ENCODE results near the gene THUMPD1.
"Not testable (repeated sequence)": the region's sequence is repeated elsewhere in the genome, so short reads cannot be mapped to it uniquely, and the experiment has no call there.

Gene THUMPD1

GRCh38 chr16:20727181-20727580 is 14.4 kb downstream of the THUMPD1 start:
- H3K4me3 ChIP-seq (ENCODE audit: control insufficient read depth, low read depth, low read length), result no peak overlapping the region
- TF ChIP-seq, protein P1, sequence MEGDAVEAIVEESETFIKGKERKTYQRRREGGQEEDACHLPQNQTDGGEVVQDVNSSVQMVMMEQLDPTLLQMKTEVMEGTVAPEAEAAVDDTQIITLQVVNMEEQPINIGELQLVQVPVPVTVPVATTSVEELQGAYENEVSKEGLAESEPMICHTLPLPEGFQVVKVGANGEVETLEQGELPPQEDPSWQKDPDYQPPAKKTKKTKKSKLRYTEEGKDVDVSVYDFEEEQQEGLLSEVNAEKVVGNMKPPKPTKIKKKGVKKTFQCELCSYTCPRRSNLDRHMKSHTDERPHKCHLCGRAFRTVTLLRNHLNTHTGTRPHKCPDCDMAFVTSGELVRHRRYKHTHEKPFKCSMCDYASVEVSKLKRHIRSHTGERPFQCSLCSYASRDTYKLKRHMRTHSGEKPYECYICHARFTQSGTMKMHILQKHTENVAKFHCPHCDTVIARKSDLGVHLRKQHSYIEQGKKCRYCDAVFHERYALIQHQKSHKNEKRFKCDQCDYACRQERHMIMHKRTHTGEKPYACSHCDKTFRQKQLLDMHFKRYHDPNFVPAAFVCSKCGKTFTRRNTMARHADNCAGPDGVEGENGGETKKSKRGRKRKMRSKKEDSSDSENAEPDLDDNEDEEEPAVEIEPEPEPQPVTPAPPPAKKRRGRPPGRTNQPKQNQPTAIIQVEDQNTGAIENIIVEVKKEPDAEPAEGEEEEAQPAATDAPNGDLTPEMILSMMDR (conservative IDR thresholded peaks at IDR 0.05; ENCODE audit: control insufficient read depth, insufficient read depth, low read depth, low read length), result no peak
- no peak for DNase-seq (ENCODE audit: low read depth)

DNA sequence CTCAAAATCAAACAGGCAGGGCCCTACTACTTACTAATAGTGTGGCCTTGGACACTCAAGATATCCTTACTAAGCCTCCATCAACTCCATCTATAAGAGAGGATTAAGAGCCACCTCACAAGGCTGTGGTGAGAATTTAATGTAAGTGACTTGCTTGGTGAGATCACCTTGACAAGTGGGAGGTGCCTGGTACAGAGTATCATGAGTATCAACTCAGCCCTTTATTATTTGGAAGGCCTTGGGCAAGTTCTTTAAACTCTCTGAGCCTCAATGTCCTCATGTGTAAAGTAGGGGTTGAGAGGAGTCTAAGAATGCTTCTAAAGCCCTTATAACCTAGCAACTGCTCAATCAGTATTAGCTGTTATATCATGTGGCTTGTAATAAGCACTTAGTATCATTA is 15.0 kb downstream of the THUMPD1 start:
- no peak overlapping the region for H3K4me3 ChIP-seq (ENCODE audit: control insufficient read depth, low read depth, low read length)
- TF ChIP-seq, protein P1 (conservative IDR thresholded peaks at IDR 0.05; ENCODE audit: control insufficient read depth, insufficient read depth, low read depth, low read length), result no peak
- DNase-seq (ENCODE audit: low read depth), result no peak

DNA sequence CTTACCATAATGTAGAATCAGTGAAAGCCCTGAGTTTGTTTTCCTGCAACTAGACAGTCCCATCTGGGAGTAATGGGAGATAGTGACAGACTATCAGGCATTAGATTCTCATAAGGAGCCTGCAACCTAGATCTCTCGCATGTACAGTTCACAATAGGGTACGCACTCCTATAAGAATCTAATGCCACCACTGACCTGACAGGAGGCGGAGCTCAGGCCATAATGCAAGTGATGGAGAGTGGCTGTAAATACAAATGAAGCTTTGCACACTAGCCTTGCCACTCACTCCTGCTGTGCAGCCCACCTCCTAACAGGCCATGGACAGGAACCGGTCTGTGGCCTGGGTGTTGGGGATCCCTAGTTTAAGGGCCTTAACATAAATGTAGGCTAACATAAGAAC is 21.4 kb downstream of the THUMPD1 start:
- no peak for DNase-seq (ENCODE audit: low read depth)
- TF ChIP-seq, protein P1 (conservative IDR thresholded peaks at IDR 0.05; ENCODE audit: control insufficient read depth, insufficient read depth, low read depth, low read length), result no peak
- H3K4me3 ChIP-seq (ENCODE audit: control insufficient read depth, low read depth, low read length), result no peak overlapping the region

DNA sequence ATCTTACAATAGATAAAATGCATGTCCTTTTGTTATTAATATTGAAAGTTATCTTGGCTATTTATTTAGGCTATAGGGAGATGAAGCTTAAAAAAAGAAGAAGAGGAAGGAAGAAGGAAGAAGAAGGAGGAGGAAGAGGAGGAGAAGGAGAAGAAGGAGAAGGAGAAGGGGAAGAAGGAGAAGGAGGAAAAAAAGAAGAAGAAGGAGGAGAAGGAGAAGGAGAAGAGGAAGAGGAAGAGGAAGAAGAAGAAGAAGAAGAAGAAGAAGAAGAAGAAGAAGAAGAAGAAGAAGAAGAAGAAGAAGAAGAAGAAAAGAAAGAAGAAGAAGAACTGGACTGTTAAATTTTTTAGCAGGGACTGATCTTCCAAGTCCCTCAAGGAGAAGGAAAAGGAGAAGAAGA is 23.9 kb downstream of the THUMPD1 start:
- DNase-seq (ENCODE audit: low read depth); H3K4me3 ChIP-seq (ENCODE audit: control insufficient read depth, low read depth, low read length): not testable (repeated sequence)

DNA sequence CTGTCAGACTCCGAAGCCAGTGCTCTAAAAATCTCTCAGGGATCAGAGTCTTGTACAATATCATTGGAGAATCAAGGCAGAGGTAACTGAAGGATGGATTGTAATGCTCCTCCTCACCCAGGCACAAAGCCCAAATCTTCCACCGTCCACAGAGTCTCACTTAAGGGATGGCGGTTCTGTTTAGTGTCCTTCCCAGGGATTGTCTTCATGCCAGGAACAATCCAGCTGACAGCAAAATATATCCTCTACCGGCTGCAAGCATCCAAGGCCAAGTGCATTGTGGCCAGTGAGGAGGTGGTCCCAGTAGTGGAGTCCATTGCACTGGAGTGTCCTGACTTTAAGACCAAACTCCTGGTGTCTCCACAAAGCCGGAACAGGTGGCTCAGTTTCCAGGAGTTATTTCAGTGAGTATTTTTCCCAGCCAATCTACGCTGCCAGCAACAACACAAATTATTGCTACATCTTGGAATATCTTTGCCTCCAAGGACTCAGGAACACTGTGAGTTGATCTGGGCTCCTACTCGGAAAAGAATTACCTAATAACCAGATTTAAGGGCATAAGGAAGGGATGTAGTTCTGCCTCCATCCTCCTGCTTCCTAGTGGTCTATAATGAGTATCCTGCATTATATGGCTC is 30.2 kb downstream of the THUMPD1 start:
- H3K4me3 ChIP-seq (ENCODE audit: control insufficient read depth, low read depth, low read length), result no peak overlapping the region
- TF ChIP-seq, protein P1 (conservative IDR thresholded peaks at IDR 0.05; ENCODE audit: control insufficient read depth, insufficient read depth, low read depth, low read length), result no peak
- no peak for DNase-seq (ENCODE audit: low read depth)

GRCh38 chr16:20708129-20708528 is 33.5 kb downstream of the THUMPD1 start:
- TF ChIP-seq, protein P1 (conservative IDR thresholded peaks at IDR 0.05; ENCODE audit: control insufficient read depth, insufficient read depth, low read depth, low read length), result peak; percentile 22
- not testable (repeated sequence) for H3K4me3 ChIP-seq (ENCODE audit: control insufficient read depth, low read depth, low read length)
- DNase-seq (ENCODE audit: low read depth), result peak; percentile 17

GRCh38 chr16:20707461-20707860 is 34.2 kb downstream of the THUMPD1 start:
- TF ChIP-seq, protein P1 (conservative IDR thresholded peaks at IDR 0.05; ENCODE audit: control insufficient read depth, insufficient read depth, low read depth, low read length), result no peak
- DNase-seq (ENCODE audit: low read depth), result no peak
- H3K4me3 ChIP-seq (ENCODE audit: control insufficient read depth, low read depth, low read length), result no peak overlapping the region

DNA sequence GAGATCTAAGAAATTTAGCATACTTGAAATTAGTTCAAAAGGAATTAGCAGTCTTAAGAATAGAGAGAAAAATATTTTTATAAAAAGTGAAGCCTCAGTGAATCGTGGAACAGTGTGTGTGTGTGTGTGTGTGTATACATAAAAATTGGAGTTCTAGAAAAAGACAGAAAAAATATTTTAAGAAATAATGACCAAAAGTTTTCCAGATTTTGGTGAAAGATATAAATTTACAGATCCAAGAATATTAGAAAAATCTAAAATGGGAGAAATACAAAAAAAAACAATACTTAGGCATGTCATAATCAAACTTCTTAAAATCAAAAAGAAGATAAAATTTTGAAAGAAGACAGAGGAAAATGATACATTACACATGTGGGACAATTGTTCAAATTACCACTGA is 35.6 kb downstream of the THUMPD1 start:
- not testable (repeated sequence) for DNase-seq (ENCODE audit: low read depth); H3K4me3 ChIP-seq (ENCODE audit: control insufficient read depth, low read depth, low read length)

All from fibroblast of mammary gland (primary cell).